Measurements from ENCODE around the gene CLSTN1. TPM values are rescaled to one million over a fixed set of nuclear protein-coding genes. Genes with fewer than 3 reads are reported as not detected.

The CLSTN1 gene
- polyA plus RNA-seq, 1 of the 3 experiments (the other 2 are of a cell fraction), result 59.6 TPM

- H3K4me1 ChIP-seq (ENCODE audit: control insufficient read depth in 1 of 2, insufficient read depth in 2 of 2, low read depth in 1 of 2, low read length in 1 of 2), result no peaks in the 10 kb centered on the region
- POLR2A ChIA-PET, result no interaction called here
- H3K4me3 ChIP-seq (ENCODE audit: low read depth in 2 of 2, low read length in 1 of 2), result no peak overlapping the region
- H3K79me2 ChIP-seq (ENCODE audit: insufficient read depth), result peaks cover 67% of the 10 kb centered on the region
- no peak for DNase-seq
- peaks cover 4% of the 10 kb centered on the region for H3F3A ChIP-seq (replicated peaks; ENCODE audit: insufficient read depth)
- 94% methylated on average over 4 of the region's 4 CpGs for WGBS (ENCODE audit: low lambda C conversion rate)
- no peaks in the 10 kb centered on the region for H3K9me2 ChIP-seq
- H4K20me1 ChIP-seq (ENCODE audit: insufficient read depth), result peaks cover 18% of the 10 kb centered on the region
- no peaks in the 10 kb centered on the region for H3K36me3 ChIP-seq (replicated peaks in 1 of 2; ENCODE audit: control insufficient read depth in 1 of 2, insufficient read depth in 2 of 2, low read length in 1 of 2)
- H3K9ac ChIP-seq, result no peak overlapping the region
- TF ChIP-seq GATA2 (CRISPR knock-in tag; IDR thresholded peaks at IDR 0.05) (no peak), CHD2 (IDR thresholded peaks at IDR 0.05; ENCODE audit: low read length, partially characterized antibody) (no peak), MXI1 (IDR thresholded peaks at IDR 0.05; ENCODE audit: low read depth, low read length) (no peak), FOXM1 (IDR thresholded peaks at IDR 0.05; ENCODE audit: low read depth) (no peak), SIN3A (IDR thresholded peaks at IDR 0.05; ENCODE audit: borderline replicate concordance, low read depth, low read length) (no peak), RXRA (IDR thresholded peaks at IDR 0.05; ENCODE audit: borderline replicate concordance, low read depth) (no peak), CTCF (IDR thresholded peaks at IDR 0.05) (no peak), NRF1 (IDR thresholded peaks at IDR 0.05; ENCODE audit: low read depth, low read length) (no peak), TEAD4 (IDR thresholded peaks at IDR 0.05; ENCODE audit: borderline replicate concordance, insufficient read depth) (no peak), USF1 (IDR thresholded peaks at IDR 0.05; ENCODE audit: borderline replicate concordance, low read depth) (no peak), SMC3 (IDR thresholded peaks at IDR 0.05; ENCODE audit: low read depth, low read length) (no peak), EP300 (IDR thresholded peaks at IDR 0.05; ENCODE audit: borderline replicate concordance in 1 of 2, low read depth in 1 of 2, low read length in 1 of 2) (no peak), ELF1 (IDR thresholded peaks at IDR 0.05) (no peak), EZH2phosphoT487 (IDR thresholded peaks at IDR 0.05; ENCODE audit: borderline replicate concordance, low read depth) (no peak), YY1 (IDR thresholded peaks at IDR 0.05; ENCODE audit: low read depth) (no peak), GABPA (IDR thresholded peaks at IDR 0.05; ENCODE audit: low read depth) (no peak)
- TF ChIP-seq, protein P1, sequence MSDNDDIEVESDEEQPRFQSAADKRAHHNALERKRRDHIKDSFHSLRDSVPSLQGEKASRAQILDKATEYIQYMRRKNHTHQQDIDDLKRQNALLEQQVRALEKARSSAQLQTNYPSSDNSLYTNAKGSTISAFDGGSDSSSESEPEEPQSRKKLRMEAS (IDR thresholded peaks at IDR 0.05; ENCODE audit: low read depth), result no peak
- TF ChIP-seq, protein P2, sequence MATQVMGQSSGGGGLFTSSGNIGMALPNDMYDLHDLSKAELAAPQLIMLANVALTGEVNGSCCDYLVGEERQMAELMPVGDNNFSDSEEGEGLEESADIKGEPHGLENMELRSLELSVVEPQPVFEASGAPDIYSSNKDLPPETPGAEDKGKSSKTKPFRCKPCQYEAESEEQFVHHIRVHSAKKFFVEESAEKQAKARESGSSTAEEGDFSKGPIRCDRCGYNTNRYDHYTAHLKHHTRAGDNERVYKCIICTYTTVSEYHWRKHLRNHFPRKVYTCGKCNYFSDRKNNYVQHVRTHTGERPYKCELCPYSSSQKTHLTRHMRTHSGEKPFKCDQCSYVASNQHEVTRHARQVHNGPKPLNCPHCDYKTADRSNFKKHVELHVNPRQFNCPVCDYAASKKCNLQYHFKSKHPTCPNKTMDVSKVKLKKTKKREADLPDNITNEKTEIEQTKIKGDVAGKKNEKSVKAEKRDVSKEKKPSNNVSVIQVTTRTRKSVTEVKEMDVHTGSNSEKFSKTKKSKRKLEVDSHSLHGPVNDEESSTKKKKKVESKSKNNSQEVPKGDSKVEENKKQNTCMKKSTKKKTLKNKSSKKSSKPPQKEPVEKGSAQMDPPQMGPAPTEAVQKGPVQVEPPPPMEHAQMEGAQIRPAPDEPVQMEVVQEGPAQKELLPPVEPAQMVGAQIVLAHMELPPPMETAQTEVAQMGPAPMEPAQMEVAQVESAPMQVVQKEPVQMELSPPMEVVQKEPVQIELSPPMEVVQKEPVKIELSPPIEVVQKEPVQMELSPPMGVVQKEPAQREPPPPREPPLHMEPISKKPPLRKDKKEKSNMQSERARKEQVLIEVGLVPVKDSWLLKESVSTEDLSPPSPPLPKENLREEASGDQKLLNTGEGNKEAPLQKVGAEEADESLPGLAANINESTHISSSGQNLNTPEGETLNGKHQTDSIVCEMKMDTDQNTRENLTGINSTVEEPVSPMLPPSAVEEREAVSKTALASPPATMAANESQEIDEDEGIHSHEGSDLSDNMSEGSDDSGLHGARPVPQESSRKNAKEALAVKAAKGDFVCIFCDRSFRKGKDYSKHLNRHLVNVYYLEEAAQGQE (IDR thresholded peaks at IDR 0.05; ENCODE audit: low read depth, low read length), result no peak
- H3K27ac ChIP-seq (ENCODE audit: low read depth in 2 of 2, low read length in 1 of 2), result no peak overlapping the region
- no peaks in the 10 kb centered on the region for H3K27me3 ChIP-seq (ENCODE audit: insufficient read depth)
- H3K9me3 ChIP-seq, result no peaks in the 10 kb centered on the region
- CTCF ChIA-PET, result interaction anchor here (1.2 to 10.9 kb wide), 2 partner anchors 15 to 88 kb away, joined by 3 to 175 read pairs; no protein-coding TSS in a partner anchor
- no peak overlapping the region for H3K4me2 ChIP-seq
- no peak overlapping the region for H2AFZ ChIP-seq (ENCODE audit: low read depth)
These were observed 41.5 kb downstream of the CLSTN1 start for GRCh38 chr1:9782116-9782751.

Measured in SK-N-SH (cell line).